Prostate gland (tissue), 2 donors: Measurements from ENCODE around the gene CRYZL1.

ENCODE experiments used
- POLR2A ChIP-seq: fragments of 450-650 bp; IDR thresholded peaks from one replicate; pipeline ENCODE4 v1.6.1; 2016; ENCODE audit warnings: antibody characterized with exemption, mild to moderate bottlenecking
- POLR2AphosphoS5 ChIP-seq: sonication (generic); formaldehyde crosslinking; IDR thresholded peaks from one replicate; pipeline ENCODE4 v1.6.1; 2017; ENCODE audit warnings: antibody characterized with exemption
- TF ChIP-seq, protein P1 (sequence below), 4 experiments: fragments of 200-600 bp in 2 of 4; fragments of 450-650 bp in 2 of 4; sonication (generic) in 2 of 4; IDR thresholded peaks; 1 replicate in 3 of 4; 2 replicates in 1 of 4; pipeline ENCODE4 v1.5.1; 2016 to 2019; ENCODE audit warnings: antibody characterized with exemption in 4 of 4, mild to moderate bottlenecking in 2 of 4, moderate library complexity in 2 of 4

- TF ChIP-seq POLR2AphosphoS5 (no peak), POLR2A (no peak)
- TF ChIP-seq, protein P1, sequence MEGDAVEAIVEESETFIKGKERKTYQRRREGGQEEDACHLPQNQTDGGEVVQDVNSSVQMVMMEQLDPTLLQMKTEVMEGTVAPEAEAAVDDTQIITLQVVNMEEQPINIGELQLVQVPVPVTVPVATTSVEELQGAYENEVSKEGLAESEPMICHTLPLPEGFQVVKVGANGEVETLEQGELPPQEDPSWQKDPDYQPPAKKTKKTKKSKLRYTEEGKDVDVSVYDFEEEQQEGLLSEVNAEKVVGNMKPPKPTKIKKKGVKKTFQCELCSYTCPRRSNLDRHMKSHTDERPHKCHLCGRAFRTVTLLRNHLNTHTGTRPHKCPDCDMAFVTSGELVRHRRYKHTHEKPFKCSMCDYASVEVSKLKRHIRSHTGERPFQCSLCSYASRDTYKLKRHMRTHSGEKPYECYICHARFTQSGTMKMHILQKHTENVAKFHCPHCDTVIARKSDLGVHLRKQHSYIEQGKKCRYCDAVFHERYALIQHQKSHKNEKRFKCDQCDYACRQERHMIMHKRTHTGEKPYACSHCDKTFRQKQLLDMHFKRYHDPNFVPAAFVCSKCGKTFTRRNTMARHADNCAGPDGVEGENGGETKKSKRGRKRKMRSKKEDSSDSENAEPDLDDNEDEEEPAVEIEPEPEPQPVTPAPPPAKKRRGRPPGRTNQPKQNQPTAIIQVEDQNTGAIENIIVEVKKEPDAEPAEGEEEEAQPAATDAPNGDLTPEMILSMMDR (IDR thresholded peaks at IDR 0.05) = no peak
Observed at GRCh38 chr21:33687634-33688033, 46.1 kb upstream of the CRYZL1 start.
